Subcutaneous abdominal adipose tissue (tissue), 5 donors: ENCODE measurements around the gene CXCR6.

Experiments
- H3K27ac ChIP-seq: one replicate; pipeline ENCODE4 v1.7.0; 2013; ENCODE audit warnings: low read depth, mild to moderate bottlenecking, inconsistent platforms, low read length, moderate library complexity
- H3K27me3 ChIP-seq, 5 donors: one replicate each; pipeline ENCODE4 v1.7.0; 2013; ENCODE audit warnings: low read length in 5 of 5, inconsistent platforms in 1 of 5; ENCODE audit not compliant: control insufficient read depth in 5 of 5, insufficient read depth in 4 of 5
- H3K36me3 ChIP-seq, 5 donors: one replicate each; pipeline ENCODE4 v1.7.0; 2013; ENCODE audit warnings: low read length in 5 of 5; ENCODE audit not compliant: control insufficient read depth in 5 of 5, insufficient read depth in 5 of 5
- H3K4me1 ChIP-seq, 5 donors: one replicate each; pipeline ENCODE4 v1.7.0; 2013; ENCODE audit warnings: low read length in 5 of 5, mild to moderate bottlenecking in 3 of 5, moderate library complexity in 1 of 5; ENCODE audit not compliant: control insufficient read depth in 5 of 5, insufficient read depth in 5 of 5
- H3K4me3 ChIP-seq, 5 donors: one replicate each; pipeline ENCODE4 v1.7.0; 2013; ENCODE audit warnings: low read length in 5 of 5, low read depth in 1 of 5
- H3K9ac ChIP-seq, 5 donors: one replicate each; pipeline ENCODE4 v1.7.0; 2013; ENCODE audit warnings: low read length in 5 of 5, mild to moderate bottlenecking in 4 of 5, moderate library complexity in 3 of 5
- H3K9me3 ChIP-seq, 5 donors: one replicate each; pipeline ENCODE4 v1.7.0; 2013; ENCODE audit warnings: low read length in 5 of 5; ENCODE audit not compliant: control insufficient read depth in 5 of 5
- donor health status: healthy.
- donor health status: healthy.
- donor health status: healthy.
- donor health status: healthy.
- donor health status: healthy.

CXCR6 gene

GRCh38 chr3:45943207-45943846 is at the start of gene CXCR6:
TSS of gene CXCR6 (plus strand) at chr3:45943464. CDS start at chr3:45946482, 3,018 bp downstream.
- peaks cover 2 to 16% (median 6%) of the 10 kb centered on the region in 5 donors for H3K4me1 ChIP-seq
- H3K27me3 ChIP-seq = no peaks in the 10 kb centered on the region
- peak within 1 kb of the TSS in 1 of 5 donors; percentile 24 for H3K9ac ChIP-seq
- no peak within 1 kb of the TSS for H3K27ac ChIP-seq
- H3K36me3 ChIP-seq = peaks cover 4 to 57% (median 35%) of the 10 kb centered on the region in 5 donors
- H3K4me3 ChIP-seq = no peak within 1 kb of the TSS
- peaks cover 0 to 3% (median 0%) of the 10 kb centered on the region in 5 donors for H3K9me3 ChIP-seq

DNA sequence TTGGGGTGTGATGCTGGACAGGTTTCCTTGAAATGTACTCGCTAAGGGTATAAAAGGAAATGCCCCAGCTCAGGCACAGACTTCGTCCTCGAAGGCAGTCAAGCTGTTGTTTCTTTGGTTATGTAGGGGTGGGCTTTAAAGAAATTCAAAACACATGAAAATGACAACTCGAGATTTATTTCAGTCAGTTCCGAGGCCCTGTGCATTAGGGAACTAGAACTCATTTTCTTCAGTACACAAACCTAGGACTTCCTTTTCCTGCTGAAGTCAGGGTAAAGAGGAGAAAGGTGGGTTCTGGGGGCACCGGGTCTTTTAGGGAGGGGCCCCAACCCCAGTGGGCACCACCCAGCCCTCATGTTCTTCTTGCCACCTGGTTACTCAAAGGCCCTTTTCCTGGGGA is 49.2 kb upstream of the CXCR6 start:
- Histone ChIP-seq H3K27ac (no peak overlapping the region), H3K4me1 (peaks cover 0 to 3% (median 0%) of the 10 kb centered on the region in 5 donors), H3K9me3 (no peaks in the 10 kb centered on the region)

GRCh38 chr3:45895686-45896468 is 47.4 kb upstream of the CXCR6 start:
- Histone ChIP-seq H3K9ac (no peak overlapping the region), H3K4me1 (no peaks in the 10 kb centered on the region), H3K4me3 (no peak overlapping the region), H3K36me3 (no peaks in the 10 kb centered on the region), H3K9me3 (no peaks in the 10 kb centered on the region), H3K27me3 (no peaks in the 10 kb centered on the region), H3K27ac (no peak overlapping the region)

More for the DNA sequence above, 49.2 kb upstream of the CXCR6 start:
- no peak overlapping the region for H3K9ac ChIP-seq
- no peaks in the 10 kb centered on the region for H3K27me3 ChIP-seq
- no peak overlapping the region for H3K4me3 ChIP-seq
- no peaks in the 10 kb centered on the region for H3K36me3 ChIP-seq

DNA sequence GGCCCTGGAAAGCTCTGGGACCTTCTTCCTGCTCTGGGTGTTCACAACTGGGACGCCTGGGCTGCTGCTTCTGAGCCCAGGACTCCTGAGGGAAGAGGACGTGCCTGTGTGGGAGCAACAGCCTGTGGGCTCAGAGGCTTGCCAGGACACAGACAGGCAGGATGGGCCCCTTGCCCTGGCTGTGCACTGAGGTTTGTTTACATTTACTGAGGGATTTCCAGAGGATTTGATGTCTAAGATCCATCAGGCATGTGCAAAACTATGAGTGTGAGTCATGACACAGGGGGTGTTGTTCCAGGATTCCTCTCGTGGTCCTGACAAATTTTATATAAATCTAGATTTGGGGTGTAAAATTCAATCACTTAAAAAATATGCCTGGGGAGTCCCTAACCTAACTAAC is 46.3 kb upstream of the CXCR6 start:
- H3K4me3 ChIP-seq = no peak overlapping the region
- no peaks in the 10 kb centered on the region for H3K27me3 ChIP-seq
- no peak overlapping the region for H3K9ac ChIP-seq
- no peaks in the 10 kb centered on the region for H3K4me1 ChIP-seq
- no peaks in the 10 kb centered on the region for H3K9me3 ChIP-seq
- no peaks in the 10 kb centered on the region for H3K36me3 ChIP-seq
- no peak overlapping the region for H3K27ac ChIP-seq

GRCh38 chr3:45904931-45905330 is 38.3 kb upstream of the CXCR6 start:
- Histone ChIP-seq H3K36me3 (no peaks in the 10 kb centered on the region), H3K4me1 (no peaks in the 10 kb centered on the region), H3K4me3 (no peak overlapping the region), H3K9ac (no peak overlapping the region), H3K9me3 (no peaks in the 10 kb centered on the region), H3K27ac (no peak overlapping the region), H3K27me3 (no peaks in the 10 kb centered on the region)

DNA sequence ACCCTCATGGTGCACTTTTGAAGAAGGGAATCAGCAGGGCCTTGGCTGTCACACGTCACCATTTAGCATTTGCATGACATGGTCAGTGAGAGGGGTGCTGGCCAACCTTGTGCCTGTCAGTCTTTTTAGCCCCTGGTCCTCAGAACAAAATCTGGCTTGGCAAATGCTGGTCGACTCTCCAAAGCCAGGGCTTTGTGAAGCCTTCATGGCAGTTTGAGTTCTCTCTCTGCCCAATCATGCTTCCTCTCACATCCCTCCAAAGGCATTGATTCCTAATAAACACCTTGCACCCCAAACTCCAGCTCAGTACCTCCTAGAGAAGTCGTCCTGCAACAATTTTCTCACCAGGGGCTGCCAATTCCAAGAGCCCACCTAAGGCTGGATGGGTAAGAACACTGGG is 37.5 kb upstream of the CXCR6 start:
- no peaks in the 10 kb centered on the region for H3K4me1 ChIP-seq
- no peak overlapping the region for H3K27ac ChIP-seq
- no peak overlapping the region for H3K4me3 ChIP-seq

GRCh38 chr3:45906681-45907407 is 36.4 kb upstream of the CXCR6 start:
- H3K36me3 ChIP-seq = no peaks in the 10 kb centered on the region
- H3K4me1 ChIP-seq = no peaks in the 10 kb centered on the region
- H3K9ac ChIP-seq = no peak overlapping the region
- H3K9me3 ChIP-seq = no peaks in the 10 kb centered on the region
- H3K4me3 ChIP-seq = no peak overlapping the region
- no peaks in the 10 kb centered on the region for H3K27me3 ChIP-seq
- H3K27ac ChIP-seq = no peak overlapping the region

More for the DNA sequence above, 37.5 kb upstream of the CXCR6 start:
- H3K9me3 ChIP-seq = no peaks in the 10 kb centered on the region
- H3K36me3 ChIP-seq = no peaks in the 10 kb centered on the region
- no peaks in the 10 kb centered on the region for H3K27me3 ChIP-seq
- H3K9ac ChIP-seq = no peak overlapping the region

- Histone ChIP-seq H3K4me3 (no peak overlapping the region), H3K27me3 (no peaks in the 10 kb centered on the region), H3K27ac (no peak overlapping the region), H3K9me3 (no peaks in the 10 kb centered on the region), H3K9ac (no peak overlapping the region), H3K4me1 (no peaks in the 10 kb centered on the region), H3K36me3 (peaks cover 0 to 3% (median 0%) of the 10 kb centered on the region in 5 donors)
Measured at GRCh38 chr3:45907769-45908705, 35.2 kb upstream of the CXCR6 start.

- H3K9ac ChIP-seq = no peak overlapping the region
- H3K27me3 ChIP-seq = no peaks in the 10 kb centered on the region
- H3K4me1 ChIP-seq = no peaks in the 10 kb centered on the region
- peaks cover 0 to 3% (median 0%) of the 10 kb centered on the region in 5 donors for H3K36me3 ChIP-seq
- no peaks in the 10 kb centered on the region for H3K9me3 ChIP-seq
- H3K27ac ChIP-seq = no peak overlapping the region
- H3K4me3 ChIP-seq = no peak overlapping the region
Measured at GRCh38 chr3:45908761-45909160, 34.5 kb upstream of the CXCR6 start.
